ENCODE measurements around the gene GNAI3.
"Not testable (repeated sequence)": the region's sequence is repeated elsewhere in the genome, so short reads cannot be mapped to it uniquely, and the experiment has no call there.

The GNAI3 gene

GRCh38 chr1:109639063-109639840 lies 90.8 kb downstream of the GNAI3 start:
- no peak for DNase-seq

GRCh38 chr1:109639841-109640184 lies 91.4 kb downstream of the GNAI3 start:
- DNase-seq, result no peak

GRCh38 chr1:109640285-109640865 lies 92.0 kb downstream of the GNAI3 start:
- peak; percentile 60 to 78 (median 67) for DNase-seq

- DNase-seq, result no peak
Measured at GRCh38 chr1:109641078-109641740, 92.8 kb downstream of the GNAI3 start.

GRCh38 chr1:109641861-109642260 lies 93.4 kb downstream of the GNAI3 start:
- no peak for DNase-seq

GRCh38 chr1:109642626-109643025 lies 94.2 kb downstream of the GNAI3 start:
- DNase-seq, result no peak

- peak in 2 of 3 experiments; percentile 11 to 80 for DNase-seq
Measured at GRCh38 chr1:109643385-109644230, 95.2 kb downstream of the GNAI3 start.

- no peak for DNase-seq
Measured at GRCh38 chr1:109644670-109645069, 96.3 kb downstream of the GNAI3 start.

GRCh38 chr1:109649491-109649914 lies 101.1 kb downstream of the GNAI3 start:
- DNase-seq, result peak in 1 of 3 experiments; percentile 58

- DNase-seq, result no peak
Measured at GRCh38 chr1:109650609-109651008, 102.2 kb downstream of the GNAI3 start.

GRCh38 chr1:109652402-109652801 lies 104.0 kb downstream of the GNAI3 start:
- no peak for DNase-seq

GRCh38 chr1:109653306-109653705 lies 104.9 kb downstream of the GNAI3 start:
- no peak for DNase-seq

GRCh38 chr1:109654519-109654918 lies 106.1 kb downstream of the GNAI3 start:
- no peak for DNase-seq

GRCh38 chr1:109655615-109656519 lies 107.5 kb downstream of the GNAI3 start, which contains the start of gene GSTM4:
GSTM4 (plus strand) TSS chr1:109656099; CDS start chr1:109656390, 291 bp downstream.
- DNase-seq, result peak; percentile 58 to 79 (median 76)

GRCh38 chr1:109657395-109657794 lies 109.0 kb downstream of the GNAI3 start:
- DNase-seq, result no peak

GRCh38 chr1:109657970-109658369 lies 109.6 kb downstream of the GNAI3 start:
- no peak for DNase-seq

GRCh38 chr1:109658533-109659042 lies 110.2 kb downstream of the GNAI3 start:
- no peak for DNase-seq

GRCh38 chr1:109659145-109659544 lies 110.7 kb downstream of the GNAI3 start:
- DNase-seq, result no peak

GRCh38 chr1:109659997-109660690 lies 111.7 kb downstream of the GNAI3 start:
- peak in 1 of 3 experiments; percentile 95 for DNase-seq

- DNase-seq, result not testable (repeated sequence)
Measured at GRCh38 chr1:109660691-109661026, 112.2 kb downstream of the GNAI3 start.

GRCh38 chr1:109661391-109661790 lies 113.0 kb downstream of the GNAI3 start:
- no peak for DNase-seq
